CD1c-positive myeloid dendritic cell (primary cell): ENCODE measurements around the gene WDR18.
A peak's percentile ranks its signal among the peaks of the same experiment; 100 is the strongest.

Experiments
- DNase-seq: peaks from one replicate; pipeline ENCODE4 v3.0.0-alpha.2; 2016; ENCODE audit errors: extremely low spot score

WDR18 gene

GRCh38 chr19:984165-984967, at the start of gene WDR18:
Gene WDR18 (plus strand): TSS chr19:984345. CDS start chr19:984354, 9 bp downstream.
- DNase-seq, result peak; percentile 96

DNA sequence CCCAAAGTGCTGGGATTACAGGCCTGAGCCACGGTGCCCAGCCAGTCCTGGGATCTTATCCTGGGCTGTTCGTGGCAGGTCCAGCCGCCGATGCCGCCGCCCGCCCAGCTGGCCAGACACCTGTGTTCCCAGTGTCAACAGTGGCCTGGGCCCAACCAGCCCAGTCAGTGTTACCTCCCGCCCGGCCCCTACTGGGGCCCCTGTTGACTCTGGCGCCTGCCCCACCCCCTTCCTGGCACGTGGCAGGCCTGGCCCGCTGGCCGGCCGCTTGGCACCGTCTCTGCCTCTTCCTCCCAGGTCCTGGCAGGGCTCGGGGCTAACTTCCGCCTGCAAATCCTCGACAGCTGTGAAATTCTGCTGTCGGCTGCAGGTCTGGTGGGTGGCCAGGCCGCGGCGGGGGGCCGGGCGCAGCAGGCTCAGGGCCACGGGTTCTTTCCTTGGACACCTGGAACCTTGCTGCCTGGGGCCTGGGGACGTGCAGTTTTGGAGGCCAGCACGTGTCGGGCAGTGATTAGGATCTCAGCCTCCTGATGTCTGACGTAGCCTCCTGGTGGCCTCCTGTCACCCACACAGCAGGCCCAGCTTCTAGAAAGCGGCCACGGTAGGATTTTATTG, 49.2 kb upstream of the WDR18 start:
- peak; percentile 78 for DNase-seq

GRCh38 chr19:936175-936546, 48.0 kb upstream of the WDR18 start:
- DNase-seq, result no peak

- DNase-seq, result peak; percentile 97
Measured at GRCh38 chr19:937259-937694, 46.9 kb upstream of the WDR18 start.

DNA sequence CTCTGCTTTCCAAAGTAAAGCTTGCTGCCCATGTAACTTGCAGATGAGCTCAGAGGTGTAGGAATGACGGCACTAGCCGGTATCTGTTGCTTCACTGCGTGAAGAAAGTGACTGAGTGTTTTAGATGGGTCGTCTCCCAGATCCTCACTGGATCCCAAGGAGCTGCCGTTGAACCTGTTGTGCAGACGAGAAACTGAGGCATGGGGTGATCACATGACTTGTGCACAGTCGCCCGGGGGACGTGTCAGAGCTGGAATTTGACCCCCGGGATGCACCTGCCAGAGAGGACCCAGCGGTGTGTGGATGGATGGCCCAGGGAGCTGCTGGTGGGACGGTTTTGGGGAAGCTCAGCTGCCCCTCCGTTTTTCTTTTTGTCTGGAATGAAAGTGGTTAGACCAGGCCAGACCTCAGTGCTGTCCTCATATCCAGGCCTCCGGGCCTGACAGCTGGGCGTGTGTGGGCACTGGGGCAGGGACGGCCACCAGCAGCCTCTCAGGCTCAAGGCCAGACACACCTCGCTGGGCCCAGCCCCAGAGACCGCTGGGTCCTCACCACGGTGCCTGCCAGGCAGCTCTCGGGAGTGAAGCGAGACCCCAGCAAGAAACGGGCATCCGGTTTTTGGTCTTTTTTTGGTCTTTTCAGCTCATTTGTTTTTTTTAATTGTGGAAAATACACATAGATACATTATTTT, 45.8 kb upstream of the WDR18 start:
- DNase-seq, result peak; percentile 2

DNA sequence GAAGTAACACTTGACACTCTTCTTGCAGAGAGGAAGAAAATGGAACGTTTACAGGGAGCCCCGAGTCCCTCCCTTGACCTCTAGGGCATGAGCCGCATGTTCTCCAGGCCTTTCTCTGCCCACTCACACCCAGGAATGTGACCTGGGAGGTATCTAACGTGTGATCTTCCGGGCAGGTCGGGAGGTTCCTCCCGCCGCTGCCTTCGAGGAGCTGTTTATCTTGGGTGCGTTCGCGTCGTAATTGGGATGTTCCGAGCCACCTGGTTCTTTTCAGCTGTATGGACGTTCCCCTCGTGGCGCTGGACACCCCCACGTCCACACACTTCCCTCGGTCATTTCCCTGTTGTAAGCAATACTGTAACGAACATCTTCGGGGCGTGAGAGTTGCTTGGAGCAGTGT, 44.7 kb upstream of the WDR18 start:
- DNase-seq, result peak; percentile 5

- no peak for DNase-seq
Measured at GRCh38 chr19:939922-940321, 44.2 kb upstream of the WDR18 start.

- DNase-seq, result peak; percentile 92
Measured at GRCh38 chr19:940591-941291, 43.4 kb upstream of the WDR18 start.

GRCh38 chr19:941292-942132, 42.6 kb upstream of the WDR18 start:
- DNase-seq, result peak; percentile 11

DNA sequence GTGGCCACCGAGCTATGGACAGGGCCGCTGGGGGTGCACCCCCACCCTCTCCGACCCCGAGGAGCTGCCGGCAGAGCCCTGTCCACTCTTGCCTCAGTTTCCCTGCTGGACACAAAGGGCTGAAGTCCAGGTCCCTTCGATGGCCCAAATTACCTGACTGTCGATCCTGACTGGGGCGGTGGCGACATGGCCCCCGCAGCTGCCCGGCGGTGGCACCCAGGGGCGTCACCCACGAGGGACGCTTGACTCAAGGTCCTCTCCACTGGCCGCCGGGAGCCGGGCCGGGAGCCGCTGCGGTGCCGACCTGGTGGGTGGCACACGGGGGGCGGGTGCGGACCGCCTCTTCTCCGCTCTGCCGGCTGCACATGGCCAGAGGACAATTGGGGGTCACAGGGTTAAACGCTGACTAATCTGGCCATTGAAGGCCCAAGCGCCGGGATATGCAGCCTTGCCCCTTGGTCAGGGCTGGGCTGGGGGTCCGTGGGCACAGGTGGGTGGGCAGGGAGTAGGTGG, 42.0 kb upstream of the WDR18 start:
- no peak for DNase-seq

- no peak for DNase-seq
Measured at GRCh38 chr19:943551-944170, 40.5 kb upstream of the WDR18 start.

DNA sequence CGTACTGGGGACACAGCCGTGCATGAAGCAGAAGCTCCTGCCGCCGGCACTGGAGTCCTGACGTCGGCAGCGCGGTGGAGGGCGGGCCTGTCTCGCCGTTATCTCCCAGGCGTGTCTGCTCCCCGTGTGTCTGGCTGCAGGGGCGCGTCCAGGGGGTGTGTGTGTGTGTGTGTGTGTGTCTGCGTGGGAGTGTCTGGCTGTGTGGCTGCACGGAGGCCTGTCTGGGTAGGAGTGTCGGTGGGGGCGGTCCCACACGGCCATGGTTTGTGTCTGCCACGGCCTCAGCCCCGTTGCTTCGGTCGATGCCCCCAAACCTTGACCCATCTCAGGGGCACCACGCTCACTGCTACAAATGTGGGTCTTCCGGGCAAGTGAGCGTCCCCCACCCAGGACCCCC, 40.0 kb upstream of the WDR18 start:
- peak; percentile 32 for DNase-seq

- DNase-seq, result no peak
Measured at GRCh38 chr19:944663-945241, 39.4 kb upstream of the WDR18 start.

- DNase-seq, result no peak
Measured at GRCh38 chr19:945401-946252, 38.5 kb upstream of the WDR18 start.

GRCh38 chr19:947090-947706, 36.9 kb upstream of the WDR18 start:
- no peak for DNase-seq

DNA sequence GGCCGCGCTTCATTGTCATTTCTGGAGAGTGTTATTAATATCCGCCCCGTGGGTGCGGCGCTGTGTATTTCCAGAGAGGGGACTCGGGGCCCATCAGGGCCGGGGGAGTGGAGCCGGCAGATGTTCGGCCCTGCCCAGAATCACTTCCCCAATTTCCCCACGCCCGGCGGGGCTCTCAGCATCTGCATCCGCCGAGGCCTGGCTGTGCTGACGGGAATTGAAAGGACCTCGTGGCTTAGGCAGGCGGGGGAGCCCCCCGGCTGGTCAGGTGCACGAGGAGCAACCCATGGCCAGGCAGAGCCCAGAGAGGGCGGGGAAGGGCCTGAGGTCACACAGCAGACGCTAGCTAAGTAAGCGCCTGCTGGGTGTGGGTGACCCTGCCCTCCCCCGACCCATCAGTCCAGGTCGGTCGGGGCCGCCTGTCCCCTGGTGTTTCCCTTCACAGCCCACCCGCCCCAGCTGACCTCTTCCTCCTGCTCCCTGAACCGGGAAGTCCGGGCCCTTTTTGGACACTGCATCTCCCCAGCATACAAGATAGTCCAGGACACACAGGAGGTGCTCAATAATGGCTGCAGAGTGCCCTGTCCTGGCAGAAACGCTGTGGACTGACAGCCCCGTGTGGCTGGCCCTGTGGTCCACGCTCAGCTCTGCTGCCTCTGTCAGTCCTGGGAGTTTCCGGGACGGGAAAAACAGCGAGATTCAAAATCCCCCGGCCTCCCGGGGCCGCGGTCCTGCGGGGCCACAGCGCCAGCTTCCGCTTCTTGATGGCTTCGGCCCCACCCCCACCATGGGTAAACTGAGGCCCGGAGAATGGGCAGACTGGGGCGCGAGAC, 36.2 kb upstream of the WDR18 start:
- peak; percentile 99 for DNase-seq

DNA sequence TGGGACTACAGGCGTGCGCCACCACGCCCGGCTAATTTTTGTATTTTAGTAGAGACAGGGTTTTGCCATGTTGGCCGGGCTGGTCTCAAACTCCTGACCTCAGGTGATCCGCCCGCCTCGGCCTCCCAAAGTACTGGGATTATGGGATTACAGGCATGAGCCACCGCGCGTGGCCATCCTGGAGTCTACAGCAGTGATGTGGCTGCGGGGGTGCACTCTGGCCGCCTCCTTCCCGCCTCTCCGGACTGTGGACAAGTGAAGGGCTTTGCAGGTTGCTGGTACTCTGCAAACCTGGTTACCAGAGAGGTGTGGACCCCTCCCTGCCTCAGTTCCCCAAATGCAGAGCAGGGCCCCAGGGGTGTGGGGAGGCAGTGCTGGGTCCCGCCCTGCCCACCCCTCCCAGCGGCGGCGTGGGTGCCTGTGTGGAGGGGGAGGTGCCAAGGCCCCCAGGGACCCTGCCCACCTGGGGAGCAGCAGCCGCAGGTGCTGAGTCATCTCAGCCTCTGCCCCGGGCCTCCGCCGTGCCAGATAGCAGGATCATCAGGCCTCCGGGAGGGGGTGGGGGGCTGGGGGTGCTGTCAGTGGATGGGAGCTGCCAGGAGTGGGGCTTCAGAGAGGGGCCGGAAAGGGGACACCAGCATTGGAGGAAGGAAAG, 35.2 kb upstream of the WDR18 start:
- no peak for DNase-seq
